GM18526 (cell line): ENCODE measurements around the gene LMBRD1.

ENCODE experiments used
- POLR2A ChIP-seq: IDR thresholded peaks from 3 replicates; pipeline ENCODE4 v1.6.1; 2011; ENCODE audit not compliant: insufficient read length; ENCODE audit errors: extremely low read depth

LMBRD1 gene

DNA sequence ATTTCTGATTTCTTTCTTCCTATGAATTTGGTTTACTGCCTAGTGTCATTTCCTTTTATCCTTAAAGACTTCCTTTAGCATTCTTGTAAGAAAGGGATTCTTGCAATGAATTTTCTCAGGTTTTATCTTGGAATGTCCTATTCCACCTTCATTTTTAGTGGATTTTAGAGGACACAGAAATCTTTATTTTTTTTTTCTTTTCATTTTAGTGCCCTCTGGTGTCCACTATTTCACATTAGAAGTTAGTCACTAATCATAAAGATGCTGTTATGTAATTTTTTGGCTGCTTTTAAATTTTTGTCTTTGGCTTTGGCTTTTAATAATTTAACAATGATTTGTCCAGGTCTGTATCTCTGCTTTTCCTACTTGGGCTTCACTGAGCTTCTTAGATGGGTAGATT is 28.1 kb downstream of the LMBRD1 start:
- TF ChIP-seq POLR2A = no peak

DNA sequence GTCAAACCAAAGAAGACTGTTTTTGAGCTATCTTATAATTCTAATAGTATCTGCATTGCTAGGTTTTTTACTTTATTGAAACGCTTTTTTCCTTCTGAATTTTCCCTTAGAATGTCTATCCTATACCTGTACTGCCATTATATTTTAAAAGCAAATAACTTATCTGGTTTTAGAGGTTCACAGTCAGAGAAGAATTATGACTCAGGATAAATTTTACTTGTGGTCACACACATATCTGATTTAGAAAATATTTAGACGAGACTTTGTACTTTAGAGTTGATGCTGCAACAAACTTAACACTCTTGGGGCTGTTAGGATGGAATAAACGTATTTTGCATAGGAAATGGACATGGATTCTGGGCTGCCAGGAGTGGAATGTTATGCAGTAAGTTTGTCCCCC is 33.0 kb downstream of the LMBRD1 start:
- TF ChIP-seq POLR2A = no peak

DNA sequence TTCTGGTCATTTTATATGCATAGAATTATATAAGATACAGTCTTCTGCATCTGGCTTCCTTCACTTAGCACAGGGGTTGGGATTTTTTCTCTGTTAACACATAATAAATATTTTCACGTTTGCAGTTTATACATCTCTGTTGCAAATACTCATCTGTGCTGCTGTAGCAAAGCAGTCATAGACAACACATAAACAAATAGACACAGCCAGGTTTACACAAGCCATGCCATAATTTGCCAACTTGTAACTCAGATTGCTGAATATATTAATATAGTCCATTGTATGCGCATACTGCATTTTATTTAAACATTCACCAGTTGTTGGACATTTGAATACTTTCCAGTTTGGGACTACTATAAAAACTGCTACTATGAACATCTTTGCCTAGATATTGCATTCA is 35.0 kb downstream of the LMBRD1 start:
- no peak for TF ChIP-seq POLR2A

DNA sequence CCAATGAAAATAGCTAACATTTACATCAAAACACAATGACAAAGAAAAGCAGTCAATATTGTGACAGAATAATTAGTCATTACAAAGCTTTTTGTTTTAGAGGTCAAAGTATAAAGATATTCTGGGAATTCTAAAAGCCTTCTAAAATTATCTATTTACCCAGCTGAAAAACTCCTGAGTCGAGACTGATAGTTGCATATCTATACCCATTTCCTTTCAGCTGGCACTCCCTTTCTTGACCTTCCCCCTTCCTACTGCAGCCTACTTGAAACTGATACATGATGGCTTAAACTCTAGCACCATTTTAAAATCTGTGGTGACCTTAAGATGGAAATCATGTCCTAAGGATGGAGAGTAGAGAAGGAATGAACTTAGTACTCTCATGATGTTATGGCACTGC is 38.6 kb downstream of the LMBRD1 start:
- no peak for TF ChIP-seq POLR2A

DNA sequence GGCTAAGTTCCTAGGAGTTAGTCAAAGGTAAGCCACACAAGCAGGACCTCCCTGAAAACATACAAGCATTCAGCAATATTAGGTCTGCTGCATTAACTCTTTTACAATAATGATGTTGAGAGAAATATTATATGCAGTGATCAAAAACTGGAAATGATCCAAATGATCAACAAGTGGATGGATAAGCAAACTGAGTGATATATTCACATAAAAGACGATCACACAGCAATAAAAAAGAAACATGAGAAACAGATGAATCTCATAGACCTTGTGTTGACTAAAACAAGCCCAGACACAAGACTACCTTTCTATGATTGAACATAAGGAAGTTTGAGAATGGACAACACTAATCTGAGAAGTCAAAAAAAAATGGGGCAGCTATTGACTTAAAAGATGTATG is 39.9 kb downstream of the LMBRD1 start:
- TF ChIP-seq POLR2A = no peak

DNA sequence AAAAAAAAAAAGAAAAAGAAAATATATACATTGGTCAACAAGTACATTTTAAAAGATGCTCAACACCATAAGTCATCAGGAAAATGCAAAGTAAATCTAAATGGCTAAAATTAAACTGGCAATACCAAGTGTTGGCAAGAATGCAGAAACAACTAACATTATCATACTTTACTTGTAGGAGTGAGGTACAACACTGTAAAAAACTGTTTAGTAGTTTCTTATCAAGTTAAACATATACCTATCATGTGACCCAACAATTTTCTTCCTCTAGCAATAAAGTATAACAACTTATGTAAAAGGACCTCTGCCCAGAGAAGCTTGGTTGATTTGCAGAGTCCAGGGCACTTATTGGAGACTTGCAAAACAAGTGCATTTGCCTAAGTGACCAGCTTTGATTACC is 40.4 kb downstream of the LMBRD1 start:
- no peak for TF ChIP-seq POLR2A

DNA sequence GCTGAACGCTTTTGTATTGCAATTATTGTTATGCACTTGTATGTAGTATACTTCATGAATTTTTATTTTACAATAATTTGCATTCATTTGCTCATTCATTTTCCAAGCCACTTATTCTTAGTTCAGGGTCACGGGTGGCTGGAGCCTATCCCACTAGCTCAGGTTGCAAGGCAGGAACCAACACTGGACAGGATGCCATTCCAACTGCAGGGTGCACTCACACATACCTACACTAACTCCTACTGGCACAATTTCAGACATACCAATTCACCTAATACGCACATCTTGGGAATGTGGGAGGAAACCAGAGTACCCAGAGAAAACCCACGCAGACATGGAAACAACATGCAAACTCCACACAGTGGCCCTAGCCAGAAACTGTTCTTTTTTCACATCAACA is 61.8 kb downstream of the LMBRD1 start:
- no peak for TF ChIP-seq POLR2A

- TF ChIP-seq POLR2A = no peak
Observed at GRCh38 chr6:69732640-69733039, 64.2 kb downstream of the LMBRD1 start.

GRCh38 chr6:69732045-69732444 is 64.8 kb downstream of the LMBRD1 start:
- no peak for TF ChIP-seq POLR2A

DNA sequence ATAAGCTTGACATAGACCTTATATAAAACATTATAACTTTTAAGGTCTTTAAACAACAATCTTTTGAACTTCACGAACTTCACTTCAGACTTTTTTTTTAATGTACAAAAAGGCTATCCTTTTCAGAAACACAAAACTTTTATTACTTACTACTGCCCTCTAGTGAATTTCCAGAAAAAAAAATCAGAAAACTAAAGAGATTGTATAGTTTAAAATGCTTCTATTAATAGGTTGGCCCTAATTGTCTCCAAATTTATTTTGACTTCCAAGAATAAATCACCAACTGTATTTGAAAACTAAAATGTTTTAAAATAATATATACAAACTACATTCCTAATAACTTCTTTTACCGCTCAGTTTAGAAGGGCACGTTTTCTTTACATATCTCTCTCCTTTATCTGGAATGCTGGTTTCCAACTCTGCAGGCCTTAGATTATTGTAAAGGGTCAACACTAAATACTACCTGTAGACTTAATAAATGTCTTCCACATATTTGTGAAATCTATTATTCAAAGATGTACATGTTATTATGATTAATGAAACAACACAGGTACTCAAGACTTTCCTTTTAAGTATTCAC is 66.8 kb downstream of the LMBRD1 start:
- no peak for TF ChIP-seq POLR2A

- no peak for TF ChIP-seq POLR2A
Observed at GRCh38 chr6:69722683-69723082, 74.1 kb downstream of the LMBRD1 start.

- no peak for TF ChIP-seq POLR2A
Observed at GRCh38 chr6:69719602-69720193, 77.1 kb downstream of the LMBRD1 start.

DNA sequence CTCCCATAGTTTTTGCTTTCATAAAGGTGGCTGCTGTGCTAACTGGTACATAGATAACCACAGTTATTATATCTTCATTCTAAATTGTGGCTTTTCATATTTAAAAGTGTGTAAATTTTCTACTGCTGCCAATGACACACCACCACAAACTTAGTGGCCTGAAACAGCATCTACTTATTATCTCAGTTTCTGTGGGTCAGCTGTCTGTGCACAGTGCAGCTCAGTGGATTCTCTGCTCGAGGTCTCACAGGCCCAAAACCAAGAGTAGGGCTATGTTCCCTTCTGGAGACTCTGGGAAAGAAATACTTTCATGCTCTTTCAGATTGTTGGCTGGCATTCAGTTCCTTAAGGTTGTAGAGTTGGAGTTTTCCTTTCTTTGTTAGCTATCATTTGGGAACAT is 90.1 kb downstream of the LMBRD1 start:
- TF ChIP-seq POLR2A = no peak

GRCh38 chr6:69705954-69706353 is 90.9 kb downstream of the LMBRD1 start:
- TF ChIP-seq POLR2A = no peak

- no peak for TF ChIP-seq POLR2A
Observed at GRCh38 chr6:69704916-69705315, 91.9 kb downstream of the LMBRD1 start.

- TF ChIP-seq POLR2A = no peak
Observed at GRCh38 chr6:69699655-69700054, 97.2 kb downstream of the LMBRD1 start.

- TF ChIP-seq POLR2A = no peak
Observed at GRCh38 chr6:69696273-69696672, 100.5 kb downstream of the LMBRD1 start.
